BLaER1 treated with 17β-estradiol and CSF1 and Interleukin-3, amounts not matched to agents 10 nM and 100 nM (cell line): Measurements from ENCODE around the gene OTOP3.
"Not testable (repeated sequence)": the region's sequence is repeated elsewhere in the genome, so short reads cannot be mapped to it uniquely, and the experiment has no call there.

Source experiments
- H3K27ac ChIP-seq, 11 experiments: shearing (Covaris generic); formaldehyde crosslinking; 2 replicates each; pipeline ENCODE4 v1.8.1; 2022
- H3K27me3 ChIP-seq, 11 experiments: shearing (Covaris generic); formaldehyde crosslinking; 2 replicates each; pipeline ENCODE4 v1.8.1; 2022
- H3K36me3 ChIP-seq, 11 experiments: shearing (Covaris generic); formaldehyde crosslinking; 2 replicates each; pipeline ENCODE4 v1.8.1; 2022
- H3K4me1 ChIP-seq, 10 experiments: shearing (Covaris generic); formaldehyde crosslinking; 2 replicates each; pipeline ENCODE4 v1.8.1; 2022
- H3K4me2 ChIP-seq, 11 experiments: shearing (Covaris generic); formaldehyde crosslinking; 2 replicates each; pipeline ENCODE4 v1.8.1; 2022
- H3K4me3 ChIP-seq, 10 experiments: shearing (Covaris generic); formaldehyde crosslinking; 2 replicates each; pipeline ENCODE4 v1.8.1; 2022
- H3K9ac ChIP-seq, 11 experiments: shearing (Covaris generic); formaldehyde crosslinking; 2 replicates each; pipeline ENCODE4 v1.8.1; 2022
- H3K9me3 ChIP-seq, 11 experiments: shearing (Covaris generic); formaldehyde crosslinking; replicated peaks in 1 of 11; 2 replicates each; pipeline ENCODE4 v1.8.1; 2022
- H4K20me1 ChIP-seq, 11 experiments: shearing (Covaris generic); formaldehyde crosslinking; 2 replicates each; pipeline ENCODE4 v1.8.1; 2022
- Cebpa-rat ChIP-seq, 11 experiments: shearing (Covaris generic); IDR thresholded peaks; 2 replicates each; pipeline ENCODE4 v1.8.1; 2022

The OTOP3 gene

GRCh38 chr17:74981979-74982662 is 46.4 kb downstream of the OTOP3 start:
- Histone ChIP-seq H3K4me3 (peak overlapping the region; percentile 52 to 72 (median 61)), H4K20me1 (0 out of 22 replicates have a peak, but pooled peaks cover 0 to 5% (median 0%) of the 10 kb centered on the region in 11 experiments), H3K27me3 (peaks cover 12 to 41% (median 27%) of the 10 kb centered on the region in 11 experiments), H3K36me3 (no peaks in the 10 kb centered on the region), H3K9me3 (no peaks in the 10 kb centered on the region), H3K4me2 (peak overlapping the region; percentile 83 to 99 (median 96)), H3K4me1 (peaks cover 17 to 27% (median 22%) of the 10 kb centered on the region in 10 experiments), H3K27ac (peak overlapping the region in 5 of 11 experiments; percentile 12 to 48 (median 34); a peak in 7 of 22 replicates), H3K9ac (peak overlapping the region; percentile 30 to 77 (median 61); a peak in 21 of 22 replicates)
- no peak for TF ChIP-seq Cebpa-rat (IDR thresholded peaks at IDR 0.05)

GRCh38 chr17:74982663-74983313 is 47.1 kb downstream of the OTOP3 start:
- Histone ChIP-seq H3K27ac (peak overlapping the region in 2 of 11 experiments; percentile 12 to 48; a peak in 2 of 22 replicates), H3K4me1 (peaks cover 18 to 28% (median 24%) of the 10 kb centered on the region in 10 experiments), H3K27me3 (peaks cover 12 to 41% (median 27%) of the 10 kb centered on the region in 11 experiments), H3K9ac (peak overlapping the region; percentile 30 to 77 (median 61); a peak in 20 of 22 replicates), H3K4me2 (peak overlapping the region; percentile 83 to 99 (median 96)), H3K4me3 (peak overlapping the region; percentile 52 to 72 (median 61))
- not testable (repeated sequence) for H3K36me3 ChIP-seq, H3K9me3 ChIP-seq, H4K20me1 ChIP-seq

GRCh38 chr17:74986206-74986576 is 50.5 kb downstream of the OTOP3 start:
- no peak overlapping the region for H3K27ac ChIP-seq
- peaks cover 25 to 37% (median 33%) of the 10 kb centered on the region in 10 experiments for H3K4me1 ChIP-seq
- no peak overlapping the region for H3K9ac ChIP-seq
- H3K27me3 ChIP-seq = peaks cover 9 to 50% (median 37%) of the 10 kb centered on the region in 11 experiments
- H3K4me3 ChIP-seq = no peak overlapping the region
- no peaks in the 10 kb centered on the region for H3K36me3 ChIP-seq
- H3K4me2 ChIP-seq = peak overlapping the region in 2 of 11 experiments; percentile 93 to 97; a peak in 2 of 22 replicates
- H3K9me3 ChIP-seq = no peaks in the 10 kb centered on the region
- peaks cover 0 to 20% (median 6%) of the 10 kb centered on the region in 11 experiments; a peak in 7 of 22 replicates for H4K20me1 ChIP-seq
- no peak for TF ChIP-seq Cebpa-rat (IDR thresholded peaks at IDR 0.05)

GRCh38 chr17:74987418-74987908 is 51.8 kb downstream of the OTOP3 start, which contains the start of gene CDR2L:
Gene CDR2L, plus strand, starts transcription at chr17:74987632. Its CDS starts 412 bp downstream, at chr17:74988044.
- TF ChIP-seq Cebpa-rat (IDR thresholded peaks at IDR 0.05) = no peak
- no peaks in the 10 kb centered on the region for H3K9me3 ChIP-seq
- no peaks in the 10 kb centered on the region for H3K36me3 ChIP-seq
- H3K27me3 ChIP-seq = peaks cover 0 to 37% (median 25%) of the 10 kb centered on the region in 11 experiments; a peak in 19 of 22 replicates
- peak within 1 kb of the TSS; percentile 75 to 90 (median 79) for H3K4me3 ChIP-seq
- H3K4me2 ChIP-seq = peak within 1 kb of the TSS; percentile 93 to 100 (median 97)
- H4K20me1 ChIP-seq = peaks cover 0 to 20% (median 6%) of the 10 kb centered on the region in 11 experiments; a peak in 7 of 22 replicates
- peak within 1 kb of the TSS; percentile 42 to 79 (median 67); a peak in 21 of 22 replicates for H3K27ac ChIP-seq
- peaks cover 23 to 37% (median 30%) of the 10 kb centered on the region in 10 experiments for H3K4me1 ChIP-seq
- peak within 1 kb of the TSS; percentile 75 to 87 (median 80) for H3K9ac ChIP-seq

GRCh38 chr17:74987909-74988711 is 52.4 kb downstream of the OTOP3 start:
- Histone ChIP-seq H3K4me2 (peak overlapping the region; percentile 93 to 100 (median 97)), H4K20me1 (peaks cover 0 to 20% (median 6%) of the 10 kb centered on the region in 11 experiments; a peak in 8 of 22 replicates), H3K36me3 (no peaks in the 10 kb centered on the region), H3K9me3 (no peaks in the 10 kb centered on the region), H3K4me3 (peak overlapping the region; percentile 75 to 90 (median 79)), H3K9ac (peak overlapping the region; percentile 75 to 87 (median 80)), H3K4me1 (peaks cover 23 to 36% (median 29%) of the 10 kb centered on the region in 10 experiments), H3K27me3 (peaks cover 0 to 30% (median 18%) of the 10 kb centered on the region in 11 experiments; a peak in 13 of 22 replicates), H3K27ac (peak overlapping the region in 10 of 11 experiments; percentile 35 to 79 (median 66); a peak in 20 of 22 replicates)
- no peak for TF ChIP-seq Cebpa-rat (IDR thresholded peaks at IDR 0.05)

GRCh38 chr17:74990581-74991105 is 54.9 kb downstream of the OTOP3 start:
- Histone ChIP-seq H3K9ac (no peak overlapping the region), H3K27me3 (peaks cover 0 to 15% (median 13%) of the 10 kb centered on the region in 11 experiments; a peak in 12 of 22 replicates), H4K20me1 (peaks cover 0 to 20% (median 6%) of the 10 kb centered on the region in 11 experiments; a peak in 9 of 22 replicates), H3K4me1 (peaks cover 23 to 38% (median 30%) of the 10 kb centered on the region in 10 experiments), H3K36me3 (no peaks in the 10 kb centered on the region), H3K9me3 (no peaks in the 10 kb centered on the region), H3K27ac (no peak overlapping the region), H3K4me3 (no peak overlapping the region), H3K4me2 (peak overlapping the region in 1 of 11 experiments; percentile 7; a peak in 1 of 22 replicates)
- TF ChIP-seq Cebpa-rat (IDR thresholded peaks at IDR 0.05) = no peak

- Histone ChIP-seq H3K4me3 (no peak overlapping the region), H3K36me3 (no peaks in the 10 kb centered on the region), H3K9me3 (no peaks in the 10 kb centered on the region), H3K4me1 (peaks cover 15 to 29% (median 22%) of the 10 kb centered on the region in 10 experiments), H3K9ac (0 out of 22 replicates have a peak overlapping the region, but pooled peaks of 2 of the 11 experiments have one; percentile 4 to 6), H3K27me3 (peaks cover 0 to 15% (median 13%) of the 10 kb centered on the region in 11 experiments; a peak in 12 of 22 replicates), H3K4me2 (peak overlapping the region; percentile 6 to 75 (median 58); a peak in 19 of 22 replicates), H4K20me1 (peaks cover 0 to 20% (median 6%) of the 10 kb centered on the region in 11 experiments; a peak in 9 of 22 replicates), H3K27ac (0 out of 22 replicates have a peak overlapping the region, but pooled peaks of 1 of the 11 experiments have one; percentile 22)
- TF ChIP-seq Cebpa-rat (IDR thresholded peaks at IDR 0.05) = no peak
These were observed 56.5 kb downstream of the OTOP3 start for GRCh38 chr17:74992223-74992622.

- 0 out of 22 replicates have a peak, but pooled peaks of 1 of the 11 experiments have one; percentile 13 for TF ChIP-seq Cebpa-rat (IDR thresholded peaks at IDR 0.05)
- Histone ChIP-seq H3K36me3 (no peaks in the 10 kb centered on the region), H3K9ac (no peak overlapping the region), H3K27ac (no peak overlapping the region), H3K4me2 (peak overlapping the region in 2 of 11 experiments; percentile 5 to 18; a peak in 2 of 22 replicates), H3K4me3 (no peak overlapping the region), H3K27me3 (no peaks in the 10 kb centered on the region), H4K20me1 (peaks cover 0 to 10% (median 0%) of the 10 kb centered on the region in 11 experiments; a peak in 4 of 22 replicates), H3K9me3 (no peaks in the 10 kb centered on the region), H3K4me1 (peaks cover 21 to 33% (median 28%) of the 10 kb centered on the region in 10 experiments)
These were observed 58.7 kb downstream of the OTOP3 start for GRCh38 chr17:74994440-74994839.
